Neural crest cell (in vitro differentiated cells): Measurements from ENCODE around the gene CLASP1. TPM values are rescaled to one million over a fixed set of nuclear protein-coding genes. Genes with fewer than 3 reads are reported as not detected.

Experiments
- DNase-seq: peaks from one replicate; pipeline ENCODE4 v3.0.0; 2021; ENCODE audit warnings: low read depth, mixed read lengths, low spot score
- H3K27ac Mint-ChIP-seq: one replicate; pipeline ENCODE4 v1.8.0; 2021; ENCODE audit warnings: mild to moderate bottlenecking, mixed read lengths; ENCODE audit not compliant: unreplicated experiment
- H3K27me3 Mint-ChIP-seq: 2 replicates; pipeline ENCODE4 v1.8.0; 2021; ENCODE audit warnings: low read depth, mild to moderate bottlenecking, mixed read lengths
- H3K36me3 Mint-ChIP-seq: 2 replicates; pipeline ENCODE4 v1.8.0; 2021; ENCODE audit warnings: low read depth, mild to moderate bottlenecking, mixed read lengths
- H3K4me1 Mint-ChIP-seq: 2 replicates; pipeline ENCODE4 v1.8.0; 2021; ENCODE audit warnings: mixed read lengths
- H3K4me3 Mint-ChIP-seq: one replicate; pipeline ENCODE4 v1.8.0; 2021; ENCODE audit warnings: mild to moderate bottlenecking, mixed read lengths
- H3K9me3 Mint-ChIP-seq: 2 replicates; pipeline ENCODE4 v1.8.0; 2021; ENCODE audit warnings: mixed read lengths
- CTCF ChIP-seq: fragments of 200-600 bp; sonication (generic); conservative IDR thresholded peaks from 2 replicates; pipeline ENCODE4 v1.5.0; 2021; ENCODE audit warnings: antibody characterized with exemption, mild to moderate bottlenecking
- total RNA-seq: library from RNA; stranded (reverse); gene quantifications from 2 replicates; pipeline ENCODE4 v1.2.1, GENCODE V29; 2021

The CLASP1 gene
- total RNA-seq, 1 donor from 2014 or later, result 95.8 TPM

GRCh38 chr2:121521359-121521758 is 127.9 kb downstream of the CLASP1 start:
- peak overlapping the region; percentile 62 for H3K27ac Mint-ChIP-seq
- TF ChIP-seq CTCF, result no peak
- peaks cover 8% of the 10 kb centered on the region for H3K36me3 Mint-ChIP-seq
- H3K4me3 Mint-ChIP-seq, result peak overlapping the region; percentile 7
- no peaks in the 10 kb centered on the region for H3K9me3 Mint-ChIP-seq
- no peaks in the 10 kb centered on the region for H3K27me3 Mint-ChIP-seq
- peaks cover 42% of the 10 kb centered on the region for H3K4me1 Mint-ChIP-seq
- DNase-seq, result no peak

GRCh38 chr2:121520641-121520994 is 128.6 kb downstream of the CLASP1 start:
- Mint-ChIP-seq H3K4me3 (peak overlapping the region; percentile 68), H3K9me3 (no peaks in the 10 kb centered on the region), H3K4me1 (peaks cover 42% of the 10 kb centered on the region), H3K36me3 (peaks cover 10% of the 10 kb centered on the region), H3K27me3 (no peaks in the 10 kb centered on the region), H3K27ac (peak overlapping the region; percentile 97)
- TF ChIP-seq CTCF, result no peak
- no peak for DNase-seq

- Mint-ChIP-seq H3K27me3 (no peaks in the 10 kb centered on the region), H3K4me3 (peak overlapping the region; percentile 68), H3K27ac (peak overlapping the region; percentile 97), H3K9me3 (no peaks in the 10 kb centered on the region), H3K4me1 (peaks cover 40% of the 10 kb centered on the region), H3K36me3 (peaks cover 10% of the 10 kb centered on the region)
- peak; percentile 47 for DNase-seq
- TF ChIP-seq CTCF, result no peak
These were observed 129.3 kb downstream of the CLASP1 start for GRCh38 chr2:121519732-121520640.

- Mint-ChIP-seq H3K9me3 (no peaks in the 10 kb centered on the region), H3K36me3 (peaks cover 7% of the 10 kb centered on the region), H3K27ac (peak overlapping the region; percentile 97), H3K27me3 (no peaks in the 10 kb centered on the region), H3K4me1 (peaks cover 40% of the 10 kb centered on the region), H3K4me3 (peak overlapping the region; percentile 68)
- DNase-seq, result no peak
- no peak for TF ChIP-seq CTCF
These were observed 130.1 kb downstream of the CLASP1 start for GRCh38 chr2:121519153-121519552.

GRCh38 chr2:121513597-121514333 is 135.5 kb downstream of the CLASP1 start:
- Mint-ChIP-seq H3K9me3 (no peaks in the 10 kb centered on the region), H3K4me3 (no peak overlapping the region), H3K4me1 (peaks cover 7% of the 10 kb centered on the region), H3K36me3 (peaks cover 11% of the 10 kb centered on the region), H3K27me3 (no peaks in the 10 kb centered on the region), H3K27ac (no peak overlapping the region)
- no peak for TF ChIP-seq CTCF
- DNase-seq, result no peak
